ENCODE data around the gene BTN1A1.

BTN1A1 gene

DNA sequence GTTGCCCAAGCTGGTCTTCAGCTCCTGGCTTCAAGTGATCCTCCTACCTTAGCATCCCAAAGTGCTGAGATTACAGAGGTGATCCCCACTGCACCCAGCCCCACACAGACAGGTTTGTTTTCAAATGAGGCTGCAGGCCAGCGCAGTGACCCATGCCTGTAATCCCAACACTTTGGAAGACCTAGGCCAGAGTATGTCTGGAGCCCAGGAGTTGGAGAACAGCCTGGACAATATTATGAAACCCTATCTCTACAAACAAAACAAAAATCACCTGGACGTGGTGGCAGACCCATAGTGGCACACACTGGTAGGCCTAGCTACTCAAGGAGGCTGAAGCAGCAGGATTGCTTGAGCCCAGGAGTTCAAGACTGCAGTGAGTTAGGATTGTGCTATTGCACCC lies 30.1 kb downstream of the BTN1A1 start:
- Mint-ChIP-seq H3K27ac (no peak overlapping the region), H3K27me3 (ENCODE audit: low read depth) (peaks cover 4% of the 10 kb centered on the region), H3K36me3 (ENCODE audit: low read depth) (no peaks in the 10 kb centered on the region), H3K9me3 (no peaks in the 10 kb centered on the region), H3K4me3 (no peak overlapping the region), H3K4me1 (ENCODE audit: low read depth) (peaks cover 27% of the 10 kb centered on the region)
- DNase-seq (ENCODE audit: low spot score) = no peak

DNA sequence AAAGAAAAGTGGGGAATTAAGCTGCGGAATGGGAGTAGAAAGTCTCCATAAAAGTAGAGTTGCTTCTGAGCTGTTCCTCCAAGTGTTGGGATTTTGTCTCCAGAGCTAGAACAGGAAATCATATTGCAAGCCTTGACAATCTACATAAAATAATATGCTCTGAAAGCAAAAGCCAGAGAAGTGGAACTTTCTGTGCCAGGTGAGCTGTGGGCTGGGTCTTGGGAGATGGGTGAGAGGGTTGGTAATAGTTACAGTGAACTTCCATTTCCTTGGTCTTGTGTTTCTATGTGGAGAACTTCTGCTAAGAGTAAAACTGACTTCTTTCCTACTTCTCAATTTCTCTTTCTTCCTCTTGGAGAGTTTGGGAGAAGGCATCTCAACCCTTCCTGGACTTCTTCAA lies 31.8 kb downstream of the BTN1A1 start:
- Mint-ChIP-seq H3K36me3 (ENCODE audit: low read depth) (no peaks in the 10 kb centered on the region), H3K4me1 (ENCODE audit: low read depth) (peaks cover 34% of the 10 kb centered on the region), H3K27me3 (ENCODE audit: low read depth) (peaks cover 4% of the 10 kb centered on the region), H3K9me3 (no peaks in the 10 kb centered on the region), H3K27ac (peak overlapping the region; percentile 59), H3K4me3 (peak overlapping the region; percentile 7)
- DNase-seq (ENCODE audit: low spot score) = no peak

DNA sequence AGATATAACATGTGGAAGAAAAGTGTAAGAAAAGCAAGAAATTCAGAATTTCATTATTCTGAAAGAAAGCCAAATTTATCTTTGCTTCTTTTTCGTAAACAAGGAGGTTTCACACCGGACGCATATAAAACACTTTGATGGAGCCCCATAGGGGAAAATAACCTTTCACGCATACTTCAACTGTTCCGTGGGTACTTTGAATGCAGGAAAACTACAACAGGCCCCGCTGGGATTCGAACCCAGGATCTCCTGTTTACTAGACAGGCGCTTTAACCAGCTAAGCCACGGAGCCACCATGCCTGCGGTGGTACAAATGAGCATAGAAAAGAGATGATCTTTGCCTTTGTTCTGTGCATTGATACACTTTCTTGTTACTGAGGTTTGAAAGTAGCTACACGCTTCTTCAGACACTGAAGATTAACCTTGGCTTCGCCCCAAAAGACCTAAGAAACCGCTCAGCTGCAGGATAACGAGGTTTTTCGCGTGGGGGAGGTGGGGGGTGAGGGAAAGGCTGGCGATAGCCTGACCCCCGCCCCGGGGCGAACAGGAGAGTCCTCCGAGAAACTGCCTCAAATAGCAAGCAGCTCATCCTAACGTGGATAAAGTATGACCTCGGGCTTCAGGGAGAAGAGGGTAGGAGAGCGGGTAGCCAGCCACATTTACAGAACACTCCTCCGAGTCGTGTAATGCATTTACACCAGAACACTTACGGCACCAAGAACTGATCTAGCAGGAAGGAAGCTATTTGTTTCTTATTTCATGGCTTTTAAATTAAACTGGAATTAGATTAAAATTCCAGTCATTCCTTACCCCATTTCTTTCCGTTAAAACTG lies 32.8 kb downstream of the BTN1A1 start:
- Mint-ChIP-seq H3K4me1 (ENCODE audit: low read depth) (peaks cover 39% of the 10 kb centered on the region), H3K4me3 (peak overlapping the region; percentile 99), H3K27me3 (ENCODE audit: low read depth) (peaks cover 6% of the 10 kb centered on the region), H3K36me3 (ENCODE audit: low read depth) (peaks cover 2% of the 10 kb centered on the region), H3K27ac (peak overlapping the region; percentile 96), H3K9me3 (no peaks in the 10 kb centered on the region)
- peak; percentile 87 for DNase-seq (ENCODE audit: low spot score)

DNA sequence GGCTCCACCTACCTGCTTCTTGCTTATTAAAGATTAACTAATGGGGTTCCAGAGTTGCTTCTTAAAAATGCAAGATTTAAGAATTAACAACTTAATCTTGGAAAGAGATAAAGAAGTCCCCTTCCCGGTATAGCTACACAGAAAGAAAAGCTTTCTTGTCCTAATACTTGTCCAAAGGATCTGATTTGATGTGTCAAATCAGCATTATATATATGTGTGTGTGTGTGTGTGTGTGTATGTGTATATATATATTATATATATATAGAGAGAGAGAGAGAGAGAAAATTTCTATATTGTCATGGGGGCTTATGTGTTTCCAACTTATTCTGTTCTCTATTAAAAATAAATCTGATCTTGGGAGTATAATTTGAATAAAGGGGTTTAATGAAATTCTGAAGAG lies 33.4 kb downstream of the BTN1A1 start:
- H3K36me3 Mint-ChIP-seq (ENCODE audit: low read depth) = peaks cover 4% of the 10 kb centered on the region
- H3K4me3 Mint-ChIP-seq = peak overlapping the region; percentile 99
- peak overlapping the region; percentile 96 for H3K27ac Mint-ChIP-seq
- H3K4me1 Mint-ChIP-seq (ENCODE audit: low read depth) = peaks cover 39% of the 10 kb centered on the region
- DNase-seq (ENCODE audit: low spot score) = no peak
- H3K9me3 Mint-ChIP-seq = no peaks in the 10 kb centered on the region
- H3K27me3 Mint-ChIP-seq (ENCODE audit: low read depth) = peaks cover 6% of the 10 kb centered on the region

DNA sequence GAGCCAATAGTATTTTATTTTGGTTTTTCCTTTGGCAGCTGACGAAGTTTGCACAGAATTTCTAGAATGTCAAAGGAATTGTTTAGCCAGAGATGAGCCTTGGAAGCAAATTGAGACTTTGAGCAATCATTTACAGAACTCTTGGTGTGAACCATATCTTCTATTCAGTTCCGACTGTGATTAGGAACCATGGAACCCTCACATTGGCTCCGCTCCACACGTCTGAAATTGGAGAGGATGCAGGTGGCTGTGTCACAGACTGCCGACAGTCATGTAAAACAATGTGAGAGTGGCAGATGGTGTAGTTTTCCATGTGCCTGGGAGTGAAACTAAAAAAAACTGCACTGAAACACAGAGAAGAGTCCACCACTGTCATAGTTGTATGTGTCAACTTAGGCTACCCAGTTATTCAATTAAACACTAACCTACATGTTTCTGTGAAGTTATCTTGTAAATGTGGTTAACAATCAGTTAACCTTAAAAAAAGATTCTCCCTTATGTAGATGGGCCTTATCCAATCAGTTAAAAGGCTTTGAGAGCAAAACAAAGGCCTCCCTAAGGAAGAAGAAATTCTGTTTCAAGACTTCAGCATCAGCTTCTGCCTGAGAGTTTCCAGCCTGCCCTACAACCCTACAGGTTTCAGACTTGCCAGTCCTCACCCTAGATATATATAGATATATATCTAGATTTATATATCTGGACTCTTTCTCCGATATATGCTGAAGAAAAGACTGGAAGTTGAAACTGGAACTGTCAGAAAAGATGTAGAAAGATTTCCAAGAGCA lies 34.8 kb downstream of the BTN1A1 start:
- DNase-seq (ENCODE audit: low spot score) = no peak
- Mint-ChIP-seq H3K36me3 (ENCODE audit: low read depth) (peaks cover 7% of the 10 kb centered on the region), H3K27me3 (ENCODE audit: low read depth) (peaks cover 6% of the 10 kb centered on the region), H3K27ac (no peak overlapping the region), H3K4me1 (ENCODE audit: low read depth) (peaks cover 49% of the 10 kb centered on the region), H3K4me3 (peak overlapping the region; percentile 33), H3K9me3 (no peaks in the 10 kb centered on the region)

DNA sequence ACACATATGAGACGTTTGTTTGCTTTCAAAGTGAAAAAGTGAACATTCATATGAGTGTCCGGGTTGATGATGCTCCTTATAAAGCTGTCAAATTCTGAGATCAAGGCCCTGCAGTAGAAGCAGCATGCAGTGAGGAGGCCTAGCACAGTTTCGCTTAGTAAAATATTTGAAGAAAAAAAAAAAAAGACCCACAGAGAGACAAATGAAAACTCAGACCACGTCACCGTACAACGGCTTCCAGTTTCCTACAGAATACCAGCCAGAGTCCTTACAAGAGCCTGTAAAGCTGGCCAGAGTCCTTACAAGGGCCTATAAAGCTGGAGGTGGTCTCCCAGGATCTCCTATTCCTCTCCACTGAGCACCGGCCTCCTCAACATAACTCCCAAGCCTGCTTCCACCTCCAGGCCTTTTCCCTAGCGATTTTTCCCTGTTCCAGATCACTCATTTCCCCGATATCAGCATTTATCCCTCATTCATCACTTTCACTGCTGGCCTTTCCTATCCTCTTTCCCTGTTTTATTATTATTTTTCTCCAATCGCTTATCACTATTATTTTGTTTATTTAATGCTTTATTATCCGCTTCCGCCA lies 36.6 kb downstream of the BTN1A1 start:
- Mint-ChIP-seq H3K27me3 (ENCODE audit: low read depth) (peaks cover 6% of the 10 kb centered on the region), H3K9me3 (no peaks in the 10 kb centered on the region), H3K27ac (peak overlapping the region; percentile 97), H3K4me1 (ENCODE audit: low read depth) (peaks cover 57% of the 10 kb centered on the region), H3K36me3 (ENCODE audit: low read depth) (peaks cover 18% of the 10 kb centered on the region), H3K4me3 (peak overlapping the region; percentile 90)
- peak; percentile 55 for DNase-seq (ENCODE audit: low spot score)

DNA sequence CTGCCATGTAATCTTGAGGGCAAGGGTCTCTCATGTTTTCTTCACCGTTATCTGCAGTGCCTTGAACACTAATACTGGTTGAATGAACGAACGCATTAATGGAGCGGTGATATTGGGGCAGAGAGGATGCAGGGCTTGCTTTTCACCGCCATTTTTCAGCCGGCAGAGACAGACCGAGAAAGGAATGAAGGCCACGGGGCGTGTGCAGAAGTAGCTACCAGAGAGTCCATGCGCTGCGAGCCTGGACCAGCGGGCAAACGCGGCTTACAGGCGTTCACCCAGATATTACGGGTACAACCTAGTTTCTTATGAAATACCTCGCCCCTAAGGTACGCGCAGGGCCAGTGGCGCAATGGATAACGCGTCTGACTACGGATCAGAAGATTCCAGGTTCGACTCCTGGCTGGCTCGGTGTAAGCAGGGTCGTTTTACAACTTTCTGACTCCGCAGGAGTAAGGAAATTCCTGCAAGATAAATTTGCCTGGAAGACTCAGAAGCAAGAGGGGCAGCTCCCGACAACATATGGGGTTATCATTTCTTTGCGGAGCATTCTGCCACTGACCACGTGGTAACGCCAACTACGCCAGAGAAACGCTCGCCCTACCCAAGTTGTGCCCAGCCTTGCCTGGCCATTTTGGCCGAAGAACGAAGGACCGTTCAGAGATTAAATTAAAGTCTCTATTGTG lies 37.2 kb downstream of the BTN1A1 start:
- H3K27ac Mint-ChIP-seq = peak overlapping the region; percentile 97
- H3K4me3 Mint-ChIP-seq = peak overlapping the region; percentile 90
- H3K27me3 Mint-ChIP-seq (ENCODE audit: low read depth) = peaks cover 6% of the 10 kb centered on the region
- no peaks in the 10 kb centered on the region for H3K9me3 Mint-ChIP-seq
- peak; percentile 89 for DNase-seq (ENCODE audit: low spot score)
- peaks cover 52% of the 10 kb centered on the region for H3K4me1 Mint-ChIP-seq (ENCODE audit: low read depth)
- peaks cover 22% of the 10 kb centered on the region for H3K36me3 Mint-ChIP-seq (ENCODE audit: low read depth)

DNA sequence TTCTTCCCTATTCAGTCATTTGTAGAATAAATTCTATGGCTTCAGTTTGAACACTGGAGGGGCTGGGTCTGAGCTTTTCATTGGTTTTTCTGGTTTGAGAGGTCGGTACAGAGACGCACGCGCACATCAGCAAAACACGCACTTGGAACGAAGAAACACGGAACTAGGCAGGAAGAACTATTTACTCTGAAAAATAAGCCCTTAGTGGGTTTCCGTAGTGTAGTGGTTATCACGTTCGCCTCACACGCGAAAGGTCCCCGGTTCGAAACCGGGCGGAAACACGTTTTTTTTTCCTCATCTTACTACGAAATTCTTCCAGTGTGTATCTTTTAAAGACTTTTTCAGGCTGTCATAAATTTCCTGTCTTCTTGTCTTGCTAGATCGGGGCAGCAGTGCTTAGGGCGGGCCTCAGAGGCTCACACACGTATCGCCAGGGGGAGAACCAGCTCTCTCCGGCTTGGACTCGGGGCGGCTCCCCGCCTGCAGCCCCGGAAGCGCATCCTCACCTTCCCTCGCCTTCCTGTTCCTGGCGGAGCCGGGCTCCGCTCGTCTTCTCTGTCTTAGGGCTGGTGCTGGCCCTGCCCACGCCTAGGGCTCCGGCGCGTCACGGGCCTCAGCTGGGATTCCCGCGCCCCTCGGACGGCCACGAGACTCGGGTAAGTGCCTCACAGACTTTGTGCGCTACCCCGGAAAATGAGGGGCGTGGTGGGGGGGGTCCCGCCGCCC lies 37.9 kb downstream of the BTN1A1 start, which contains the start of gene HMGN4:
HMGN4 (plus strand) TSS at position 521 of the 726 bp plus-strand sequence. CDS start 6,841 bp downstream, outside the sequence.
- Mint-ChIP-seq H3K36me3 (ENCODE audit: low read depth) (peaks cover 27% of the 10 kb centered on the region), H3K4me3 (peak within 1 kb of the TSS; percentile 90), H3K27ac (peak within 1 kb of the TSS; percentile 97), H3K27me3 (ENCODE audit: low read depth) (peaks cover 2% of the 10 kb centered on the region), H3K9me3 (no peaks in the 10 kb centered on the region), H3K4me1 (ENCODE audit: low read depth) (peaks cover 49% of the 10 kb centered on the region)
- DNase-seq (ENCODE audit: low spot score) = peak; percentile 84

DNA sequence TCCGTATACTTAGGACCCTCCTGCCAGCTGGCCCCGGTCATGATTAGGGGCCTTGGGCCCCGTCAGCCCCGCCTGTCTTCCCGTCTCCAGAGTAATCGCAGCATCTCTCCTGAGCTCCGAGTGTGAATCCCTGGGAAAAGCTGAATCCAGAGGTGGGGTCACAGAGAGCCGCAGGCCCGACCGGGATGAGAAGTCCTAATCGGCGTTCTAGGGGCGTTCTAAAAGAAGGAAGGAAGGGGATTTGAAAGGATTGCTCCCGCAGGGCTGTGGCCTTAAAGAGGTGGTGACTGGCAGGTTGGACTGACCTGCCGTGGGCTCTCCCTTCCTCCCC lies 38.4 kb downstream of the BTN1A1 start:
- no peak for DNase-seq (ENCODE audit: low spot score)
- Mint-ChIP-seq H3K4me1 (ENCODE audit: low read depth) (peaks cover 49% of the 10 kb centered on the region), H3K36me3 (ENCODE audit: low read depth) (peaks cover 28% of the 10 kb centered on the region)

DNA sequence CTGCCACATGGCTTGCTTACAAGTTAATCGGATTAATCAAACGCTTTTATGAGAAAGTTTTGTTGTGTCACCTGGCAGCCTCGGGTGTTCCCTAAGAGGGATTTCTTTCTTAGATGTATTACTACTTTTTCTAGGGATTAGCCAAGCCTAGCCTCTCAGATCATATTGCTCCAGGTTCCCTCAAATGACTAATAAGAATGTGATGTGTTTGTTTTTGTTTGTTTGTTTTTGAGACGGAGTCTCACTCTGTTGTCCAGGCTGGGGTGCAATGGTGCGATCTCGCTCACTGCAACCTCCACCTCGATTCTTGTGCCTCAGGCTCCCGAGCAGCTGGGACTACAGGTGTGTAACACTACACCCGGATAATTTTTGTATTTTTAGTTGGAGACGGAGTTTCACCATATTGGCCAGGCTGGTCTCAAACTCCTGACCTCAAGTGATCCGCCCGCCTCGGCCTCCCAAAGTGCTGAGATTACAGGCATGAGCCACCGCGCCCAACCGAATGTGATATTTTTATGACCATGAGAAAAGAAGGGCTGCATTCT lies 39.0 kb downstream of the BTN1A1 start:
- Mint-ChIP-seq H3K27ac (peak overlapping the region; percentile 97), H3K27me3 (ENCODE audit: low read depth) (peaks cover 2% of the 10 kb centered on the region), H3K4me1 (ENCODE audit: low read depth) (peaks cover 49% of the 10 kb centered on the region), H3K4me3 (peak overlapping the region; percentile 90), H3K36me3 (ENCODE audit: low read depth) (peaks cover 33% of the 10 kb centered on the region), H3K9me3 (no peaks in the 10 kb centered on the region)
- no peak for DNase-seq (ENCODE audit: low spot score)

More for the DNA sequence above, 38.4 kb downstream of the BTN1A1 start:
- H3K9me3 Mint-ChIP-seq = no peaks in the 10 kb centered on the region
- peak overlapping the region; percentile 97 for H3K27ac Mint-ChIP-seq
- peak overlapping the region; percentile 90 for H3K4me3 Mint-ChIP-seq
- peaks cover 2% of the 10 kb centered on the region for H3K27me3 Mint-ChIP-seq (ENCODE audit: low read depth)

DNA sequence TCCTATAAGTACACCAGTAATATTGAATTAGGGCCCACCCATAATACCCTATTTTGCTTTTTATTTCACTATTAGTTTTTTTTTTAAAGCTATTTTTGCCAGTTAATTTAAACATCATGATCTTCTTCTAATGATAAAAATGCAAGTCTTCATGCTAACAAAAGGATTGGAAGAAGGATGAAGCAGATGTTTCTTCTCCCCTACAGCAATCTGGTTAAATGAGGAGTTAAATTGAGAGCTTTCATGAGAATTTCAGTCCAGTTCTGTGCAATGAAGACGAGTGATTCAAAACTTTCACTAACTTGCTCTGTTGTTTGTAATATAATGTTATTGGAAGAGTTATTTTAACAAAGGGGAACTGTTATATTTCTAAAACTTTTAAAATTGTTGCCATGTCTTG lies 41.5 kb downstream of the BTN1A1 start:
- DNase-seq (ENCODE audit: low spot score) = no peak
- Mint-ChIP-seq H3K9me3 (no peaks in the 10 kb centered on the region), H3K4me3 (peak overlapping the region; percentile 35), H3K27ac (no peak overlapping the region), H3K36me3 (ENCODE audit: low read depth) (peaks cover 52% of the 10 kb centered on the region), H3K4me1 (ENCODE audit: low read depth) (peaks cover 41% of the 10 kb centered on the region), H3K27me3 (ENCODE audit: low read depth) (peaks cover 2% of the 10 kb centered on the region)

DNA sequence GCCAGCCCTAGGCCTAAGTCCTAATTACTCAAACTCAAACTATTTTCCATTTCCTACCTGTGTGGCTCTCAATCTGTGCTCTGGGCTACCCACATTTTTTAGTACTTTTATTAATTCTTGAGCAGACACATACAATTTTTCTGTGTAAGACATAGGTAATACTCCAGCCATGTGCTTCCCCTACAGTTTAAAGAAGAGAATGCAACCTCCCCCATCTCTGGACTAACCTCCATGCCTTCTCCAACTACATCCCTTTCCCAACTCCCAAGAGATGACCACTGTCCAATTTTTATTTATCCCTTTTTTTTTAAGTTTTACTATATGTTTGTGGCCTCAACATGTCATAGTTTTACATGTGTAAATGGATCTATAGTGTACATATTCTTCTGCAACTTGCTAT lies 43.9 kb downstream of the BTN1A1 start:
- Mint-ChIP-seq H3K27ac (peak overlapping the region; percentile 58), H3K4me3 (no peak overlapping the region), H3K9me3 (no peaks in the 10 kb centered on the region), H3K4me1 (ENCODE audit: low read depth) (peaks cover 32% of the 10 kb centered on the region), H3K27me3 (ENCODE audit: low read depth) (no peaks in the 10 kb centered on the region), H3K36me3 (ENCODE audit: low read depth) (peaks cover 53% of the 10 kb centered on the region)
- DNase-seq (ENCODE audit: low spot score) = no peak

DNA sequence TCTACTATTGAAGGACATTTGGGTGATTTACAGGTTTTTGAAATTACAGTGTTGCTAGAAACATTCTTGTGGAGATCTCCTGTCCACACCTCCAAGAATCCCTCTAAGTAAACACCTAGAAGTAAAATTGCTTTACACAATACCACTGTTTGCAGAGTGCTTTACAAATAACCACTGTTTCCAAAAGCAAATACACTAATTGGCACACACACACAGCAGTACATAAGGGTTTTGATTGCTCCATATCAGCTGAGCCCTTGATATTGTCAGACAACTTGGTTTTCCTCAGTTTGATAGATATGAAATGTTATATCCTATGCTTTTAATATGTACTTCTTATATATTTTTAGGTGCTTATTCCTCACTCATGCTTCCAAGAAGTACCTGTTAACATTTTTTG lies 44.4 kb downstream of the BTN1A1 start:
- peaks cover 29% of the 10 kb centered on the region for H3K4me1 Mint-ChIP-seq (ENCODE audit: low read depth)
- no peak overlapping the region for H3K27ac Mint-ChIP-seq
- H3K36me3 Mint-ChIP-seq (ENCODE audit: low read depth) = peaks cover 53% of the 10 kb centered on the region
- no peak overlapping the region for H3K4me3 Mint-ChIP-seq
- no peak for DNase-seq (ENCODE audit: low spot score)
- H3K27me3 Mint-ChIP-seq (ENCODE audit: low read depth) = no peaks in the 10 kb centered on the region
- no peaks in the 10 kb centered on the region for H3K9me3 Mint-ChIP-seq
